CD4-positive, alpha-beta T cell treated with Interleukin-15 for 4 hours (primary cell): ENCODE data around the gene SP6.

Source experiments
- DNase-seq: peaks from one replicate; pipeline ENCODE4 v3.0.0-alpha.2; 2020; ENCODE audit warnings: low spot score

Gene SP6

GRCh38 chr17:47879776-47880454, 29.0 kb upstream of the SP6 start:
- DNase-seq, result no peak

- DNase-seq, result no peak
Measured at GRCh38 chr17:47879028-47879585, 28.1 kb upstream of the SP6 start.

GRCh38 chr17:47878203-47879027, 27.5 kb upstream of the SP6 start:
- no peak for DNase-seq

DNA sequence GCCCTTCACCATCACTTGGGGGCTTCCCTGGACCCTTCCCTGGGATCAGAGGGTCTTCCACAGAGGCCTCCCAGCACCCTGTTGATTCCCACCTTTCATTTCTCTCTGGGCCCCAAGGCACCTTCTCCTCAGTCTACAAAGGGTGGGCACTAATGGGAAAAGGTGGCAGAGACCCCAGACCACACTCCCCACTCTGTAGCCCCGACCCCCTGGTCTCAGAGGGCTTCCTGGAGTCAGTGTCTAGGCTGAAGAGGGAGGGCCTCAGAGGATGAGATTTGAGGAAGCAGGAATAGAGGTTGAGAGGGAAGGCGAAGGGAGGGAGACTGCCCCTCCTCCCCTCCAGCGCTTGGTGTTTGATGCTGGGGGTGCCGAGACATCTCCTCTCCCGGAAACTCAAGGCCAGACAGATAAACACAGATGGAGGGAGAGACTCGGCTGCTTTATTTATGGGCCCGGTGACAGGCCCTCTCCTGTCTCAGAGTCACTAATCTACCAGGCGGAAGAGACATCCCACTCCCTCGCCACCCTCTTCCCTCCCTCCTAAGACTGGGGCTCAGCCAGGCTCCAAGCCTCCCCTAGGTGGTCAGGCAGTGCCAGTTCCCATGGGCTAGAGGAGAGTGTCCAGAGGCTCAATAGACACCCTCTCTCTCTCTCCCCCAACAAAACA, 26.5 kb upstream of the SP6 start:
- DNase-seq, result no peak

GRCh38 chr17:47875011-47875985, 24.3 kb upstream of the SP6 start:
- no peak for DNase-seq

GRCh38 chr17:47873200-47874090, 22.5 kb upstream of the SP6 start:
- no peak for DNase-seq

GRCh38 chr17:47872651-47873161, 21.7 kb upstream of the SP6 start:
- no peak for DNase-seq

DNA sequence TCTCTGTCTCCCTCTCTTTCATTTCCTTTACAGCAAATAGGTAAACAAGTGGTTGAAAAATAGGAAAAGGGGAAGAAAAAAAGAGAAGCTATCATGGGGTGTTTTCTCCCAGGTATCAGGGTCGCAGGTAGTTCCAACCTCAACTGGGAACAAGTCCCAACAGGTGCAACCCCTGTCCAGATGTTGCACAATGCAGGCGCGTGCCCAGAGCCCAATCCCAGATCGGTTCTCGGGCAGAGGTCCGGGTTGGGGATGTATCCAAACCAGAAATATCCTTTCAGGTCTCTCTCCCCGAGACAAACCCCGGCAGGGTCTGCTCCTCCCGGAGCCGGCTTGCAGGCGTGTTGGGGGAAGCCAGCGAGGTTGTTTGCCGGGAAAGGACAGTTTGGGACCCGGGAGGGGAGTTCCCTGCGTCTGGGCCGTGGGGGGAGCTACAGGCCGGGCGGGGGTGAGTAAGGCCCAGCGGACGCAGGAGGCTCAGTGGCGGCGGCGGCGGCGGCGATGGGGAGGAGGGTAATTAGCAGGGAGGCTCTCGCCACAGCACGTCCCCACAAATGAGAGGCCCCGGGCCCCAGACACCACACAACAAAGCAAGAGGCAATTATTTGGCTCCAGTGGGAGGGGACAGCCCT, 21.2 kb upstream of the SP6 start:
- DNase-seq, result no peak

GRCh38 chr17:47871048-47871447, 20.1 kb upstream of the SP6 start:
- no peak for DNase-seq

DNA sequence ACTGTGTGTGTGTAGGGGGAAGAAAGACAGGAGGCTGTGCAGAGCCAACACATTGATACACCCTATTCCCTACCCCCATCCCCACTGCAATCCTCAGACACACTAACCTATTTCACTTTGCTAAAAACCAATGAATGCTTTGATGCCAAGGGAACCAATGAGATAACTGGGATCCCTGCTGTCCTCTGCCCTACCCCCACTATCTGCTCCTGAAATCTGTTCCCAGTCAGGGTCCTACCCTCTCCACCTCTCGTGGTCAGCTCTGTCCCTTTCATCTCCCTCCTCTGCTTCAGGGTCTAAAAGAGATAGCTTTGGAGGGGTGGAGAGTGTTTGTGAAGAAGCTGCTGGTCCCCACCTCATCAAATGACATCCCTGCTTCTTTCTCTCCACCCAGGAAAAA, 19.1 kb upstream of the SP6 start:
- no peak for DNase-seq

GRCh38 chr17:47869114-47869513, 18.2 kb upstream of the SP6 start:
- DNase-seq, result no peak

DNA sequence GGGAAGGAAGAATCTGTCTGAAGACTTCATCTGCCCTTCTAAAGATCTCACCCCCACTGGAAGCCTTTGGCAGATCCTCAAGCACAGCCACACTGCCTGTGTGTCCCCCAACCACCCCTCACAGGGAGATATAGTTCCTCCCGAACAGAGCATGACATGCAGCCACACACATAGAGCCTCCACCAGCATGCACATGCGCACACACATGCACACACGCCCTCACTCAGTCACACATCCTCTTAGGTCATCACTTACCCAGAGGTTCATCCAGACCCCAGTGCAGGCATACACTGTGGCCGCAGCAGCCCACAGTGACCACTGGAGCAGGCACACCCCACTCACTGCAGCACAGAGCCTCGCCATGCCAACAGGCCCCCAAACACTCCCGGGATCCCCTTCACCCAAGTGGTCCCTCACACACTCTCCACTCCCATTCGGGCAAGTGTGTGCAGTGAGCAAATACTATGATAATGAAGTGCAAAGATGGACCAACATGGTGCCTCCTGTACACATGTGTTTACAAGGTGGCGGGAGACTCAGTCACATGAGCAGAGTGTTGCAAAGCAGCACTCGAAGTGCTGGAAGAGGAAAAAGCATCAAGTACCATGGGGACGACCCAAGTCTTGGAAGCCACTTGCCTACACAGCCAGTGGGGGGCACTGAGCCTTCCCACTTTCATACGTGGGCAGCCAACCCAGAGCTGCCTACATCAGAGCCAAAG, 17.0 kb upstream of the SP6 start:
- DNase-seq, result no peak

- DNase-seq, result no peak
Measured at GRCh38 chr17:47866941-47867340, 16.0 kb upstream of the SP6 start.

- no peak for DNase-seq
Measured at GRCh38 chr17:47864791-47865216, 13.8 kb upstream of the SP6 start.

- DNase-seq, result no peak
Measured at GRCh38 chr17:47862621-47863440, 11.9 kb upstream of the SP6 start.

GRCh38 chr17:47860386-47860785, 9.4 kb upstream of the SP6 start:
- DNase-seq, result no peak

DNA sequence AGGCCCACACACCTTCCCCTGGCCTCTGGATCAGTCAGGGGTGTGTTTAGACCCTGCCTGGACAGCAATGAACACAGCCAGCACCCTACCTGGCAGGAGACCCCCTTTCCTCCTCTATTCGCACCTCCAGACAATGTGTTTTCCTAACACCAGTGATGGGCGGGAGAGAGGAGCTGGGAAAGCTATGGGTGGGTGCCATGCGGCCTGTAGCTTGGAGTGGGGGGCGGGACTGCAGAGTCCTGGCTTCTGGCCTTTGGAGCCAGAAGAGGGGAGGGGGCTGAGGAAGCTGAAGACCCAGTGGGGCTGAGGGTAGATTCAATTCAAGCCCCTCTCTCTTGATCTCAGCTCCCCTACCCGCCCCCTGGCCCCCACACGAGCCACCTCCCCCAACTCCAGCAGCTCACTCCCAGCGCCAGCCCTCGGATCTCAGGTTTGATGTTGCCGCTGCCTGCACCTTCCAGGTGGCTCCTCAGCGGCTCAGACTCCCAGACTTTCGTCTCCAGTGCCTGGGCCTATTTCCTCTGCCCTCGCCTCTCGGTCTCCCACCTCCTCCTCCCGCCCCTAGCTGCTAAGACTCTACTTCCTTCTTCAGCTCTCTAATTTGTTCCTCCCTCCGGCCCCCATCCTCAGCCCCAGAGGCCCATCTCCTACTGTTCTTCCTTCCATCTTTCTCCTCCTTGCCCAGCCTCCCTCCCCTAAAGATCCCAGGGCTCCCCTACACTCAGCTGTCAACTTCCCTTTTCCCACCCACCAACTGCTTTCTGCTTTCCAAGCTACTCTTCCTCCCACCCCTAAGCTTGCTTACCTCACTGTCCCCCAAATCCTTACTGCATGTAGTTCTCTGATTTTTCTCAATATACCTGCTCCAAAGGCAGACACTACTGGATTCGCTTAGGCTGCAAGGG, 6.8 kb upstream of the SP6 start:
- DNase-seq, result no peak
